Measurements from ENCODE around the gene B4GALT4. TPM values are rescaled to one million over a fixed set of nuclear protein-coding genes. Genes with fewer than 3 reads are reported as not detected.
"Not testable (repeated sequence)": the region's sequence is repeated elsewhere in the genome, so short reads cannot be mapped to it uniquely, and the experiment has no call there.

B4GALT4 gene, protein sequence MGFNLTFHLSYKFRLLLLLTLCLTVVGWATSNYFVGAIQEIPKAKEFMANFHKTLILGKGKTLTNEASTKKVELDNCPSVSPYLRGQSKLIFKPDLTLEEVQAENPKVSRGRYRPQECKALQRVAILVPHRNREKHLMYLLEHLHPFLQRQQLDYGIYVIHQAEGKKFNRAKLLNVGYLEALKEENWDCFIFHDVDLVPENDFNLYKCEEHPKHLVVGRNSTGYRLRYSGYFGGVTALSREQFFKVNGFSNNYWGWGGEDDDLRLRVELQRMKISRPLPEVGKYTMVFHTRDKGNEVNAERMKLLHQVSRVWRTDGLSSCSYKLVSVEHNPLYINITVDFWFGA
- total RNA-seq (2014; rRNA removed; shearing (Covaris generic)) = 15.0 and 15.9 TPM in 2 replicates

DNA sequence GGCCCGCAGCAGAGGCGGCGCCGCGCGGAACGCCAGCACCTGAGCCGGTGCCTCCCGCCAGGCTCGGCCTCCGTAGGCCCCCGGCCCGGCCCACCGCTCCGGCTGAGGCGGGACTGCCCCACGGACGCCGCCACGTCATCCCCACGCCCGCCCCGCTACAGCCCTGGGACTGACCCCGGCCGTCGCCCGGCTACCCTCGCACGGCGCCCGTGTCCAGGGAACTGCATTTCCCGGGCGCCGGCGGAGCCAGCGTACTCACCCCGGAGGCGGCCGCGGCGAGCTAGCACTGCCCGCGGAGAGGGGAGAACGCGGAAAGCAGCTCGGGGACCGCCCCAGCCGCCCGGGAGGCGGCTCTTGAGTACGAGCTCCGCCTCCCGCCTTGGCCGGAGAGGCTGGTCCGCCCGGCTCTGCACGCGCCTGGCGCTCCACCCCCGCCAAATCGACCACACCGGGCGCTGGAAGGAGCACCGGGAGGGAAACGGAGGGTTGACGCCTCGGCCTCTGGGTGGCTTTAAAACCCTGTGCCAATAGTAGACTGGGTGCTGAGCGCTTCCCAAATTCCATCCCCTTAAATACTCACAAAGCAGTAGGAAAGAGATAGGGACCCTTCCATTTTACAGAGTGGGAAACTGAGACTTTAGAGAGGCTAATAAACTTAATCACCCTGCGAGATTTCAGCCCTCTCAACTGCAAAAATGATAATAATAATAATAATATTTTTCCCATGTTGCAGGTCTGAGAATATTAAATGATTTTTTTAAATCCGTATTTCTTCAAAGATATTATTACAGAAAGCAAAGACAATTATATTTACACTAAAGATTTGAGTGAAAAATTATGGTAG lies at the start of gene B4GALT4:
Gene B4GALT4, minus strand, starts transcription at position 288 of the 844 bp plus-strand sequence. CDS start 10,779 bp downstream, outside the sequence.
- DNase-seq (ENCODE audit: low read depth) = peak; percentile 91

DNA sequence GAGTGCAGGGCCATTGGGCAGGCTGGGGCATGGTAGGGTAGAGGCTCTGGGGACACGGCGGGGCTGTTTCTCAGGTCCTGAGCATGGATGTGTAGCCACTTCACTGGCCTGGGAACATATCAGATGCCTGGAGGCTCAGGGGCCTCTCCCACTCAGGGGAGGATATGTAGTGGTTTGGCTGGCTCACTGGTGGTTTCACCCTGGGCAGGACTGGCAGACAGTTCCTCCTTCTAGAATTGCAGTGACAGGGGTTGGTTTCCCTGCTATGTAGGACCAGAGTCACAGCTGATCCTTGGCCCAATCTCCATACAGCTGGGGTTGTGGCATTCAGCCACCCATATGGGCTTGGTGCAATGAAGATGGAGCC lies 48.7 kb upstream of the B4GALT4 start:
- DNase-seq (ENCODE audit: low read depth) = no peak

DNA sequence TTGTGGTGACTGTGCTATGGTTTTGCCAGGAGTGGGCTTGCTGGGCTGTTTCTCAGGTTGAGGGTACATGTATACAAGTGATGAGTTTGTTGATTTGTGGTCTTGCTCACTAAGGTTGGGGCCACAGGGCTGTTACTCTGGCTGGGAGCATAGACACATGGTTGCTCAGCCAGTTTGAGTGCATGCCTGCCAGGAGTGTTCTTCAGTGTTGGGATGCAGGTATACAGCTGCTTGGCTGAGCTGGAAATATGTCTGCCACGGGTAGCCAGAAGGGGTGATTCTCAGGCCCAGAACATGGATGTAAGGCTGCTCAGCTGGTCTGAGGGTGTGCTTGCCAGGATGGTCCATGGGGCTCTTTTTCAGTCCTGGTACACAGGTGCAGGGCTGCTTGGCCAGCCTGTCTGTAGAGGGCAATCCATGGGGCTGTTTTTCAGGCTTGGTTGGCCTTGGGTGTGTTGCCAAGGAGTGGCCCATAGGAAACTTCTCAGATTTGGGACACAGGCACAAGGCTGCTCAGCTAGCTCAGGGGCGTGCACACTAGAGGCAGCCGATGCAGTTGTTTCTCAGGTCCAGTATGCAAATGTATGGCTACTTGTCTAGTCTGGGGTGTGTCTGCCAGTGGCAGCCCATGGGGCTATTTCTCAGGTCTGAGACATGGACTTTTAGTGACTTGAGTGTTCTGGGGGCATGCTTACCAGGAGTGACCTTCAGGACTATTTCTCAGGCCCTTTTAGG lies 48.2 kb upstream of the B4GALT4 start:
- no peak for DNase-seq (ENCODE audit: low read depth)

DNA sequence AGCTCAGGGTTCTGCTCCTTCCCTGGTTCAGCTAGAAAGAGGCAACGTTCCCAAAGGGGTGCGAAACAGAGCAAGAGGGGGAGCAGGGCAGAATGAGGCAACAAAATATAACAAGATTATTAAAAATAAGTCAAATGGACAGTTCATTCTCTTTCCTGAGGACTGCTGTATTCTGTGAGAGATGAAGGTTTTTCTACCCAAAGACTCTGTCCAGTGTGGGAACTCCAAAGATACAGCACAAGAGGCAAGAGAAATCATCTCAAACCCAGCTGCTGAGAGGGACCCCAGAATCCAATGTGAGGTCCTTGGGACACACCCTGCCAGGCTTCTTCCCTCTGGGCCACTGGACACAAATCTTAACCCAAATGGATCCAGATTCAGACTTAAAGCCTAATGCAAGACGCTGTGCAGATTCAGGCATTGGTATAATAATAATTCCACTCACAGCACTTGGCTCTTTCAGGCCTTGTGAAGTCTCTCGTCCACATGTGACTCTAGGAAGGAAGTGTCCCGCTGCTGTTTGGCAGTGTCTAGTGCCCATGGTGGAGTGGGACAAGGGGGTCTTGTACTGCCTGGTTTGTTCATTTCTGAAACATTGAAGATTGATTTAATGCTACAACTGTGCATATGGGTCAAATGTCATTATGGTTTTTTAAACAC lies 39.0 kb upstream of the B4GALT4 start:
- DNase-seq (ENCODE audit: low read depth) = no peak

DNA sequence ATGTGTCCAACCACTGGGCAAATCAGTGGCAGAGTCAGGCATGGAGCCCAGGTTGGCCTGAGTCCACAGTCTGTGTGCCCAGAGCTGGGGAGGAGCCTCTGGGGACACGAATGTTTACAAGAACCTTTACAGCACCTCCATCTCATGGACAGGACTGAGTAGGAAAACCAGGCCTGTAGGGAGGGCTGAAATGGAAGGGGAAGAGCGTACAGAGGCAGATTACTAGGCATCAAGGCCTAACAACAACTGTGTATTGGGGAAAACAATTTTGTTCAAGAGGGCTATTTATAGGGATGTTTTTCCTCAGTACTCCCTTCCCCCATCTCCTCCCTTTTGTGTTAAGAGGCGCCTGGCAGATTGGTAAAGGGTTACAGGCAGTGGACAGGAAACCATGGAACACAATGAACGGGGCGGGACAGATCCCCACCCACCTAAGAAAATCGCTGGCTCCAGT lies 38.5 kb upstream of the B4GALT4 start:
- peak; percentile 36 for DNase-seq (ENCODE audit: low read depth)

DNA sequence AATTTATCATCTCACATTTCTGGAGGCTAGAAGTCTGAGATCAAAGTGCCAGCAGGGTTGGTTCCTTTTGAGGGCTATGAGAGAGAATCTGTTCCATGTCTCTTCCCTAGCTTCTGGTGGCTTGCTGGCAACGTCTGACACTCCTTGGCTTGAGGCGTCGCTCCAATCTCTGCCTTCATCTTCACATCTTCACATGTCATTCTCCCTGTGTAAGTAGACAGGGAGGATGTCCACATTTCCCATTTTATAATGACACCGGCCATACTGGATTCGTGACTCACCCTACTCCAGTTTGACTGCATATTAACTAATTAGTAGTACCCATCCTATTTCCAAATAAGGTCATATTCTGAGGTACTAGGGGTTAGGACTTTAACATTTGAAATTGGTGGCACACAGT lies 36.0 kb upstream of the B4GALT4 start:
- no peak for DNase-seq (ENCODE audit: low read depth)

DNA sequence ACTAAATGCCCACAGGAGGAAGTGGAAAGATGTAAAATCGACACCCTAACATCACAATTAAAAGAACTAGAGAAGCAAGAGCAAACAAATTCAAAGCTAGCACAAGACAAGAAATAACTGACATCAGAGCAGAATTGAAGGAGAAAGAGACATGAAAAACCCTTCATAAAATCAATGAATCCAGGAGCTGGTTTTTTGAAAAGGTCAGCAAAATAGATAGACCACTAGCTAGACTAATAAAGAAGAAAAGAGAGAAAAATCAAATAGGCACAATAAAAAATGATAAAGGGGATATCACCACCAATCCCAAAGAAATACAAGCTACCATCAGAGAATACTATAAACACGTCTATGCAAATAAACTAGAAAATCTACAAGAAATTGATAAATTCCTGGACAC lies 29.5 kb upstream of the B4GALT4 start:
- DNase-seq (ENCODE audit: low read depth) = not testable (repeated sequence)

DNA sequence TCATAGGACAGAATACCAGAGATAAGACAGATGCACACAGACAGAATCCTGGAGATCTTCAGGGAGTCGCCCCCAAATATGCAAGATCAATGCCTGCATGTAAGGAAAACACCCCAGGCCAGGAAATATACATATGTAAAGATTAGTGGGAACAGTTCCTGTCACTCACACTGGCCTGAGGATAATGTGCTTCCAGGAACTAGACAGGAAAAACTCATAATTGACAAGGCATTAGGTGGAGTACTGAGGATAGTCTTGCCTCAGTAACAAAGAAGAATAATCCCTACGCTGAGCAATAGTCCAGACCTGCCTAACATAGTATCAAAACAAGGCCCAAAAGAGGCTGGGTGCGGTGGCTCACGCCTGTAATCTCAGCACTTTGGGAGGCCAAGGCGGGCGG lies 20.4 kb upstream of the B4GALT4 start:
- DNase-seq (ENCODE audit: low read depth) = no peak

DNA sequence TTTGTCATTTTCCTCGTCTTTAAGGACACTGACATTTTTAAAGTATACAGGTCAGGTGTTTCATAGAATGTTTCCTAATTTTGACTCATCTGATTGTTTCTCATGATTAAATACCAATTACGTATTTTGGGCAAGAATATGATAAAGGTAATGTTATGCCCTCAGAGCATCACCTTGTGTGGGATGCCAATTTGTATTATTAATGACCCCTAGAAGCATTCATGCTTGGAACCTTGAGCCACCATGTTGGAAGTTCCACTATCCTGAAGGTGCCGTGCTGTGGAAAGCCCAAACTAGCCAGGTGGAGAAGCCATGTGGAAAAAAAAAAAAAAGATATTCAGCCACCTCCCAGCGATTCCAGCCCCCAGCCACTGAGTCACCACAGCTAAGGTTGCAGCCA lies 19.1 kb upstream of the B4GALT4 start:
- no peak for DNase-seq (ENCODE audit: low read depth)

DNA sequence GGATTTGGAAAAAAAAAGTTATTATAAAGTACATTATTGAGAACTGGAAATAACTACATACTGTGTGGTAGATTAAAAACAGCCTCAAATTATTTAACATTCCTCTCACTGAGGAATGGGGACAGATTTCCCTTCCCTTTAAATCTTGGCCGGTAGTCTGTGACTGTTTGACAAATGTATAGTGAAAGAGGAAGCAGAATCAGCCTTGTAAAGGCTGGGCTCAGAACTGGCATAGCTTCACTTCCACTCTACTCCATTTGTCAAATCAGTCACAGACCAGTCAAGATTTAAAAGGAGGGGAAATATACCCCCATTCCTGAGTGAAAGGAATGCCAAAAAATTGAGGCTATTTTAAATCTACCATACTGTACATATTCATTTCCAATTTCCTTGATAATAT lies 18.2 kb upstream of the B4GALT4 start:
- DNase-seq (ENCODE audit: low read depth) = no peak

DNA sequence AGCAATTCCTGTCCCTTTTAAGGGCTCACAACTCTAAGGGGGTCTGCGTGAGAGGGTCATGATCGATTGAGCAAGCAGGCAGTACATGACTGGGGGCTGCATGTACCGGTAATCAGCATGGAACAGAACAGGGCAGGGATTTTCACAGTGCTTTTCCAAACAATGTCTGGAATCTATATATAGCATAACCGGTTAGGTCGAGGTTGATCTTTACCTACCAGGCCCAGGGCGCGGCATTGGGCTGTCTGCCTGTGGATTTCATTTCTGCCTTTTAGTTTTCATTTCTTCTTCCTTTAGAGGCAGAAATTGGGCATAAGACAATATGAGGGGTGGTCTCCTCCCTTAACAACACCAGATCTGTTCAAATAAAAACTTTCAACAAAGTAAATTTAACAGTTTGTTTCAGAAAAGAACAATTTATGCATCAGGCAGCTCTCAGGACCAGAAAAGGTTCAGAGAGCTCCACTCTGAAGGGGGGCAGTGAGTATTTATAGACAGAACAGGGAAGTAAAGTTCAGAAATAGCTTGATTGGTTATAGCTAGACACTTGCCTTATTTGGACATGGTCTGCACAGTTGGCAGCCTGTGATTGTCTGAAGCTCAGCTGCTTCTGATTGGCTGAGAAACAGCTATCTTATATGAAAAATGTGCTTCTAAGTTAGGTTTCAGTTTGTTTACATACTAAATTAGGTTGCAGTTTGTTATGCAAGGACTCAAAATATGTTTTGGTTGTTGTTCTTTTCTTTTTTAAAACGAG lies 17.2 kb upstream of the B4GALT4 start:
- no peak for DNase-seq (ENCODE audit: low read depth)

DNA sequence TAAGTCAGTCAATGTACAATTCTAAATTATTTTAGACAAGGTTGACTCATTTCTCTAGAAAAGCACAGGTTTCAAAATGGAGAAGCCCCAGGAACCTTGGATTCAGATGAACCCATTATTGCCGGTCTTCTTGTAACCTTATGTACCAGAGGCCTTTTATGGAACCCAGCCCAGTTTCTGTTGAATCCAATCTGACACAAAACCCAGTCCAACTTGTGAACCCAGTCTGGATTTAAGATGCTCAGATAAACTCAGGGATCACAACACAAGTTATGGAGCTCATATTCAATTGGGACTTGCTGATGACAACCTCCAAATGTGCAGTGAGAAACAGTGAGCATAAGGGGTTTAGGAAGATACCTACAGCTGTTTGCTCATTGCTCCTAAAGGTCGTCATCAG lies 16.4 kb upstream of the B4GALT4 start:
- no peak for DNase-seq (ENCODE audit: low read depth)

DNA sequence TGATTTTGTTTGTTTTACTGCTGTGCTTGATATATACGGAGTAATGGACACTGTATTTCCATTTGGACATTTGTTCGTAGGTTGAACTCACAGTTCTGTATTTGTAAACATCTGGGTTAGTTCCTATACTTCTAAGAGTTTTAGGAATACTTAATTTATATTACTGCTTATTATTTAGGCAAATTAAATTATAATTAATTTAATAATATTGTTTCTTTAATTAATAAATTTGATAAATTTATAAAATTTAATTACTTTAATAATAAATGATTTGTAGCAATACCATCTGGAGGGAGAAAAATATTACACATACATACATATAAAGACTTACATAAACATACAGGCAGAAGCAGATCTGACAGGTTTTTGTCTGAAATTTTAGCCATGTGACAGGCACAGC lies 14.5 kb upstream of the B4GALT4 start:
- no peak for DNase-seq (ENCODE audit: low read depth)

DNA sequence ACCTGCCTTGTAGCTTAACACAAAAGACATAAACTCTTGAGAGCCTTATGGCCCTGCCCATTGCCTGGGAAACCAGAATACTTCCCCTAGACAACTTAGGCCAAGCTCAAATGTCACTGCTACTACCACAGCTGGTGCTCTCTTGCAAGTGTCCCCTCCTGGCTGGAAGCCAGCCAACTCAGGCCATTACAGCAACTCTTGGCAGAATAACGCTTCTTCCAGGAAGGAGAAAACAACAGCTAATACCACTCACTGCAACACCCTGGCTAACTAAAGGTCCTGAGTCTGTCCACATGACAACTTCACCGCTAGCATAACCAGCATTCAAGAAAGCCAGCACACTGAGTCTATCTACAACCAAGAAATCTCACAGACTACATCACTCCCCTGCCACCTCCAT lies 5.1 kb upstream of the B4GALT4 start:
- no peak for DNase-seq (ENCODE audit: low read depth)

DNA sequence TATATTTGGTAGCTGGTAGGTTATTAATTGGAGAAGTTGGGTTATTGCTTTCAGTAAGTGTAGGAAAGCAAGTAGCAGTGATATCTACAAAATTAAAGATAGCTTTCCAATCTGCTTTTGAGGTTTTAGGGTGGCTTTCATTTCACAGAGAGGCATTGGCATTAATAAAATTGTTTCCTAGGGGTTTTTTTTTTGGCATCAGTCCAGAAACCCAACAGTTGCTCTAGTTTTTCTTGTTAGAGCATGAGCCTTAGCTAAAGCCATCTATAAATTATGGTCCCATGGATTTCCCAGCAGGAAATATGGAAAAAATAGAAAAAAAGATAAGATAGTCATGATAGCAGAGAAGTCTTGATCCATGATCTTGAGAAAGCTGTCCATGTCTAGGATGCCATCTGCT lies 3.0 kb upstream of the B4GALT4 start:
- DNase-seq (ENCODE audit: low read depth) = no peak

DNA sequence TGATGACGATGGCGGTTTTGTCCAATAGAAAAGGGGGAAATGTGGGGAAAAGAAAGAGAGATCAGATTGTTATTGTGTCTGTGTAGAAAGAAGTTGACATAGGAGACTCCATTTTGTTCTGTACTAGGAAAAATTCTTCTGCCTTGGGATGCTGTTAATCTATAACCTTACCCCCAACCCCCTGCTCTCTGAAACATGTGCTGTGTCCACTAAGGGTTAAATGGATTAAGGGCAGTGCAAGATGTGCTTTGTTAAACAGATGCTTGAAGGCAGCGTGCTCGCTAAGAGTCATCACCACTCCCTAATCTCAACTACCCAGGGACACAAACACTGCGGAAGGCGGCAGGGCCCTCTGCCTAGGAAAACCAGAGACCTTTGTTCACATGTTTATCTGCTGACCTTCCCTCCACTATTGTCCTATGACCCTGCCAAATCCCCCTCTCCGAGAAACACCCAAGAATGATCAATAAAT lies 2.4 kb upstream of the B4GALT4 start:
- DNase-seq (ENCODE audit: low read depth) = not testable (repeated sequence)

DNA sequence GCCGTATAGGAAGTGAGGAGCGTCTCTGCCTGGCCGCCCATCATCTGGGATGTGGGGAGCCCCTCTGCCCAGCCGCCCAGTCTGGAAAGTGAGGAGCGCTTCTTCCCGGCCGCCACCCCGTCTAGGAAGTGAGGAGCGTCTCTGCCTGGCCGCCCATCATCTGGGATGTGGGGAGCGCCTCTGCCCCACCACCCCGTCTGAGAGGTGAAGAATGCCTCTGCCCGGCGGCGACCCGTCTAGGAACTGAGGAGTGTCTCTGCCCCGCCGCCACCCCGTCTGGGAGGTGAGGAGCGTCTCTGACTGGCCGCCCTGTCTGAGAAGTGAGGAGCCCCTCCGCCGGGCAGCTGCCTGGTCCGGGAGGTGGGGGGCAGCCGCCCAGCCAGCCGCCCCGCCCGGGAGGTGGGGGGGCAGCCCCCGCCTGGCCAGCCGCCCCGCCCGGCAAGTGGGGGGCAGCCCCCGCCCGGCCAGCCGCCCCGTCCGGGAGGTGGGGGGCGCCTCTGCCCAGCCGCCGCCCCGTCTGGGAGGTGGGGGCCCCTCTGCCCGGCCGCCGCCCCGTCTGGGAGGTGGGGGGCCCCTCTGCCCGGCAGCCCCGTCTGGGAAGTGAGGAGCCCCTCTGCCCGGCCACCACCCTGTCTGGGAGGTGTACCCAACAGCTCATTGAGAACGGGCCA lies 1.8 kb upstream of the B4GALT4 start:
- DNase-seq (ENCODE audit: low read depth) = not testable (repeated sequence)

DNA sequence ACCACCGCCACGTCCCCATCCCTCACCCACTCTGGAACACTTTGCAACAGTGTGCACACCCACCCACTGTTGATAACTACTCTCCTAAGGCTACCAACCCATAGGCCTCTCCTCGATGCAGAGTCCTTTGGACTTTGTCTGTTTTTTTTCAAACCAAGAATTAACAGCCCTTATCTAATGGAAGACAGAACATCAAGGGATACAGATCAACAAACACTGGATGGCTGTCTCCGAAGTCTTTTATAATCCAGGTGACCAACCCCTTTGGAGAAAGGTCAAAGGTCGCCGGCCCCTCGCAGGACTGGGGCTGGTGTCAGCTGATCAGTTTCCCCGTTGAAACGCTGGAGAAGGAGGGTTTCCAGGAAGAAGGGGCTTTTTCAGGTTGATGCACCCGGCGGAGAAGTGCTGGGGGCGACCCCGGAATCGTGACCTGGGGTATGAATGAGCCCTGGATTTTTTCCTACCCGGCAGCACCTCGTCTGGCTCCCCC lies 532 bp downstream of the B4GALT4 start:
- DNase-seq (ENCODE audit: low read depth) = peak; percentile 15

DNA sequence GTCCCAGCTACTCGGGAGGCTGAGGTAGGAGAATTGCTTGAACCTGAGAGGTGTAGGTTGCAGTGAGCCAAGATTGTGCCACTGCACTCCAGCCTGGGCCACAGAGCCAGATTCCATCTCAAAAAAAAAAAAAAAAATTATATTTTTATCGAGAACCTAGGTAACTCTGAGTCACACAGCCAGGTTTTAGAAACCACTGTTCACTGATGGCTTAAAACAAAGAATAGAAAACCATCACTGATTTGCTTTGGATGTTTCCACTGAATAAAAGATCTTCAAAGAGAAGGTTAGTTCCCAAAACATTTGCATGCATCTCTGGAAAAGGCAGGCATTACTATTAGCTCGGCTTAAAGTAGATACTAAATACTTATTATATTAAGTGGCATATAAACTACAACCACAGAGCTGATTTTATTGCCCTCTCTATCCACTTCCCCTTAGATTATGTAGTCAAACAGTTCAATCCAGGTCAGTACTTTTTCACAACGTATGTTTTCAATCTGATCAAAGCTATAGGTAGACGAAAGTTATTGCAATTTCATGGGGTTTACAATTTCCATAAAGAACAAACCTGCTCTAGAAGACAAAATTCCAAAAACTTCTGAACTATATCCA lies 1.4 kb downstream of the B4GALT4 start:
- no peak for DNase-seq (ENCODE audit: low read depth)

DNA sequence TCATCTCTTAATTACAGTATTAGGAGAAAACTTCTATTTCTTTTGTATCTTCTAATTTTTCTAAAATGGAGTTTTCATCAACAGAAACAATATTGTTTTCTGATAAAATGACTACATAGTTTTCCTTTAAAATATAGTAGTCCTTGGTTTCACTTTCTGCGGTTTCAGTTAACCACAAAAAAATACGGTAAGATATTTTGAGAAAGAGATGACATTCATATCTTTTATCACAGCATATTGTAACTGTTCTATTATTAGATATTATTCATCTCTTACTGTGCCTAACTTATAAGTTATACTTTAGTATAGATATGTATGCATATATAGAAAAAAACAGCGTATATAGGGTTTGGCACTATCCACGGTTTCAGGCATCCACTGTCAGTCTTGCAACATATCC lies 2.3 kb downstream of the B4GALT4 start:
- DNase-seq (ENCODE audit: low read depth) = no peak

All from Daoy (cell line).